H9 (cell line): ENCODE results near the gene NDUFS6. TPM values are rescaled to one million over a fixed set of nuclear protein-coding genes. Genes with fewer than 3 reads are reported as not detected.

Experiments
- DNase-seq: peaks from one replicate; pipeline ENCODE4 v3.0.0-alpha.2; 2017
- H2AFZ ChIP-seq: one replicate; pipeline ENCODE4 v1.6.1; 2013; ENCODE audit warnings: mild to moderate bottlenecking, low read length, control low read depth, moderate library complexity
- H2AK5ac ChIP-seq: 2 replicates; pipeline ENCODE4 v1.6.1; 2013; ENCODE audit warnings: low read length, control low read depth, mixed read lengths; ENCODE audit not compliant: insufficient read length
- H2BK120ac ChIP-seq: one replicate; pipeline ENCODE4 v1.6.1; 2013; ENCODE audit warnings: low read depth, mild to moderate bottlenecking, low read length, control low read depth, inconsistent platforms; ENCODE audit not compliant: poor library complexity, severe bottlenecking
- H2BK12ac ChIP-seq: 2 replicates; pipeline ENCODE4 v1.6.1; 2013; ENCODE audit warnings: low read length, control low read depth, mixed read lengths, low read depth; ENCODE audit not compliant: insufficient read length
- H2BK15ac ChIP-seq: 2 replicates; pipeline ENCODE4 v1.6.1; 2013; ENCODE audit warnings: low read depth, low read length, control low read depth
- H2BK20ac ChIP-seq: one replicate; pipeline ENCODE4 v1.6.1; 2013; ENCODE audit warnings: low read depth, mild to moderate bottlenecking, low read length, control low read depth, inconsistent platforms; ENCODE audit not compliant: poor library complexity, severe bottlenecking
- H2BK5ac ChIP-seq: 2 replicates; pipeline ENCODE4 v1.6.1; 2013; ENCODE audit warnings: low read length, control low read depth, mixed read lengths; ENCODE audit not compliant: insufficient read length
- H3K14ac ChIP-seq: 2 replicates; pipeline ENCODE4 v1.6.1; 2013; ENCODE audit warnings: low read length, control low read depth; ENCODE audit not compliant: insufficient read depth
- H3K18ac ChIP-seq: 2 replicates; pipeline ENCODE4 v1.6.1; 2013; ENCODE audit warnings: low read depth, mild to moderate bottlenecking, mixed read lengths, low read length, control low read depth; ENCODE audit not compliant: insufficient read length
- H3K23ac ChIP-seq: 2 replicates; pipeline ENCODE4 v1.6.1; 2013; ENCODE audit warnings: low read length, control low read depth, mixed read lengths, low read depth; ENCODE audit not compliant: insufficient read length
- H3K23me2 ChIP-seq: 2 replicates; pipeline ENCODE4 v1.6.1; 2013; ENCODE audit warnings: low read depth, mild to moderate bottlenecking, mixed read lengths, low read length, control low read depth; ENCODE audit not compliant: insufficient read length, poor library complexity, severe bottlenecking
- H3K27ac ChIP-seq: 2 replicates; pipeline ENCODE4 v1.5.1; 2013; ENCODE audit warnings: low read length, control low read depth, mixed read lengths, low read depth; ENCODE audit not compliant: insufficient read length
- H3K27me3 ChIP-seq: 2 replicates; pipeline ENCODE4 v1.6.1; 2013; ENCODE audit warnings: low read length, control low read depth, inconsistent platforms; ENCODE audit not compliant: insufficient read depth
- H3K4ac ChIP-seq: 2 replicates; pipeline ENCODE4 v1.6.1; 2013; ENCODE audit warnings: low read depth, mild to moderate bottlenecking, control low read depth, inconsistent platforms, low read length, moderate library complexity
- H3K4me1 ChIP-seq: 2 replicates; pipeline ENCODE4 v1.6.1; 2013; ENCODE audit warnings: low read length, control low read depth, inconsistent platforms; ENCODE audit not compliant: insufficient read depth
- H3K4me2 ChIP-seq: 2 replicates; pipeline ENCODE4 v1.6.1; 2013; ENCODE audit warnings: low read length, control low read depth, mixed read lengths; ENCODE audit not compliant: insufficient read length, insufficient read depth
- H3K56ac ChIP-seq: 2 replicates; pipeline ENCODE4 v1.6.1; 2013; ENCODE audit warnings: low read depth, mild to moderate bottlenecking, mixed read lengths, low read length, control low read depth; ENCODE audit not compliant: insufficient read length
- H3K79me1 ChIP-seq: 2 replicates; pipeline ENCODE4 v1.6.1; 2013; ENCODE audit warnings: low read depth, mild to moderate bottlenecking, moderate library complexity, low read length, control low read depth, inconsistent platforms; ENCODE audit not compliant: insufficient read depth, poor library complexity, severe bottlenecking
- H3K79me2 ChIP-seq: 2 replicates; pipeline ENCODE4 v1.6.1; 2013; ENCODE audit warnings: low read length, control low read depth, inconsistent platforms; ENCODE audit not compliant: insufficient read depth
- H3K9ac ChIP-seq: 2 replicates; pipeline ENCODE4 v1.6.1; 2013; ENCODE audit warnings: low read length, control low read depth, mixed read lengths; ENCODE audit not compliant: insufficient read length; ENCODE audit errors: extremely low read depth
- H3K9me3 ChIP-seq: one replicate; pipeline ENCODE4 v1.6.1; 2013; ENCODE audit warnings: low read depth, low read length, inconsistent platforms; ENCODE audit not compliant: control insufficient read depth
- H3T11ph ChIP-seq: one replicate; pipeline ENCODE4 v1.6.1; 2013; ENCODE audit warnings: mild to moderate bottlenecking, low read length, control low read depth, inconsistent platforms
- H4K20me1 ChIP-seq: one replicate; pipeline ENCODE4 v1.6.1; 2013; ENCODE audit not compliant: control insufficient read depth, insufficient read length, insufficient read depth
- H4K5ac ChIP-seq: 2 replicates; pipeline ENCODE4 v1.6.1; 2013; ENCODE audit warnings: low read depth, mild to moderate bottlenecking, mixed read lengths, low read length, control low read depth; ENCODE audit not compliant: insufficient read length
- H4K8ac ChIP-seq: replicated peaks from 2 replicates; pipeline ENCODE4 v1.6.1; 2013; ENCODE audit warnings: low read length, control low read depth, mixed read lengths, low read depth; ENCODE audit not compliant: insufficient read length
- H4K91ac ChIP-seq: 2 replicates; pipeline ENCODE4 v1.6.1; 2013; ENCODE audit warnings: low read depth, mild to moderate bottlenecking, moderate library complexity, mixed read lengths, low read length, control low read depth; ENCODE audit not compliant: insufficient read length
- H3K27ac Mint-ChIP-seq, 3 experiments: 2 replicates in 2 of 3; 3 replicates in 1 of 3; pipeline ENCODE4 v1.8.0; 2020 to 2021; ENCODE audit warnings: mixed read lengths in 3 of 3, mild to moderate bottlenecking in 1 of 3, moderate library complexity in 1 of 3
- H3K27me3 Mint-ChIP-seq: 2 replicates; pipeline ENCODE4 v1.8.0; 2021; ENCODE audit warnings: low read depth, mild to moderate bottlenecking, moderate library complexity, mixed read lengths
- H3K36me3 Mint-ChIP-seq, 3 experiments: 2 replicates in 2 of 3; 3 replicates in 1 of 3; pipeline ENCODE4 v1.8.0; 2020 to 2021; ENCODE audit warnings: low read depth in 3 of 3, mixed read lengths in 3 of 3; ENCODE audit not compliant: insufficient read depth in 1 of 3
- H3K4me1 Mint-ChIP-seq, 2 experiments: 2 replicates each; pipeline ENCODE4 v1.8.0; 2020; ENCODE audit warnings: mixed read lengths in 2 of 2
- H3K4me3 Mint-ChIP-seq, 2 experiments: 2 replicates in 1 of 2; 3 replicates in 1 of 2; pipeline ENCODE4 v1.8.0; 2020 to 2021; ENCODE audit warnings: mild to moderate bottlenecking in 2 of 2, mixed read lengths in 2 of 2, moderate library complexity in 1 of 2
- H3K9me3 Mint-ChIP-seq, 2 experiments: 2 replicates in 1 of 2; 3 replicates in 1 of 2; pipeline ENCODE4 v1.8.0; 2020; ENCODE audit warnings: mild to moderate bottlenecking in 2 of 2, mixed read lengths in 2 of 2, moderate library complexity in 1 of 2
- CTCF ChIP-seq: fragments of 200-600 bp; sonication (generic); conservative IDR thresholded peaks from 3 replicates; pipeline ENCODE4 v1.8.0; 2021; ENCODE audit warnings: antibody characterized with exemption, mild to moderate bottlenecking
- WGBS: extraction: QIAGEN DNeasy Blood & Tissue Kit; methylation state at CpG from one replicate; pipeline ENCODE4 v1.1.7; 2013; ENCODE audit warnings: missing lambda C conversion rate, low lambda C conversion rate, mixed read lengths; ENCODE audit not compliant: insufficient read length; ENCODE audit errors: extremely low coverage; 5-methylcytosine and 5-hydroxymethylcytosine counted together
- total RNA-seq: library from RNA; stranded (reverse); gene quantifications from 2 replicates; pipeline ENCODE4 v1.2.1, GENCODE V29; 2021

Gene NDUFS6
- total RNA-seq, 1 experiment from 2014 or later = 62.5 TPM

- no peaks in the 10 kb centered on the region for H3K9me3 Mint-ChIP-seq
- no peak overlapping the region for H3T11ph ChIP-seq
- no peak overlapping the region for H3K9ac ChIP-seq
- no peaks in the 10 kb centered on the region for H3K79me1 ChIP-seq
- H3K79me2 ChIP-seq = no peaks in the 10 kb centered on the region
- H3K18ac ChIP-seq = no peak overlapping the region
- H2BK120ac ChIP-seq = no peak overlapping the region
- H3K23me2 ChIP-seq = no peaks in the 10 kb centered on the region
- H3K27ac Mint-ChIP-seq = no peak overlapping the region
- no peak overlapping the region for H3K56ac ChIP-seq
- DNase-seq = no peak
- no peak overlapping the region for H2BK15ac ChIP-seq
- no peak overlapping the region for H4K5ac ChIP-seq
- no peak overlapping the region for H2AK5ac ChIP-seq
- no peak overlapping the region for H2BK5ac ChIP-seq
- no CpG with 5 or more reads among the region's 1 CpG for WGBS
- no peak overlapping the region for H2BK12ac ChIP-seq
- no peaks in the 10 kb centered on the region for H4K20me1 ChIP-seq
- no peak overlapping the region for H4K91ac ChIP-seq
- H3K4me2 ChIP-seq = no peak overlapping the region
- peaks cover 2% of the 10 kb centered on the region; the same call in 1 of the 2 replicates for H3K4me1 ChIP-seq
- H3K27ac ChIP-seq = no peak overlapping the region
- H2BK20ac ChIP-seq = no peak overlapping the region
- H4K8ac ChIP-seq = no peak overlapping the region
- no peaks in the 10 kb centered on the region for H3K9me3 ChIP-seq
- no peaks in the 10 kb centered on the region; a peak in 1 of 7 replicates for H3K36me3 Mint-ChIP-seq
- peaks cover 9 to 10% of the 10 kb centered on the region in 2 experiments for H3K4me1 Mint-ChIP-seq
- H3K14ac ChIP-seq = no peak overlapping the region
- H3K23ac ChIP-seq = no peak overlapping the region
- peaks cover 22% of the 10 kb centered on the region; the same call in 1 of the 2 replicates for H3K27me3 ChIP-seq
- H3K4me3 Mint-ChIP-seq = no peak overlapping the region
- H2AFZ ChIP-seq = no peak overlapping the region
- peaks cover 50% of the 10 kb centered on the region for H3K27me3 Mint-ChIP-seq
- no peak overlapping the region for H3K4ac ChIP-seq
- TF ChIP-seq CTCF = no peak
Observed at GRCh38 chr5:1845696-1846095, 44.5 kb downstream of the NDUFS6 start.
